Measurements from ENCODE around the gene MYH4. TPM values are rescaled to one million over a fixed set of nuclear protein-coding genes. Genes with fewer than 3 reads are reported as not detected.

MYH4 gene
- polyA plus RNA-seq, 1 donor from 2014 or later, result not detected

- no peak overlapping the region for H3K4me2 ChIP-seq (ENCODE audit: low read length)
- H3F3A ChIP-seq (ENCODE audit: insufficient read depth, low read length, poor library complexity, severe bottlenecking), result no peaks in the 10 kb centered on the region
- H3K79me2 ChIP-seq (replicated peaks; ENCODE audit: insufficient read depth, low read length), result no peaks in the 10 kb centered on the region
- H4K20me1 ChIP-seq (ENCODE audit: insufficient read depth), result no peaks in the 10 kb centered on the region
- no peak overlapping the region for H2AFZ ChIP-seq (ENCODE audit: low read depth, low read length)
- no peaks in the 10 kb centered on the region for H3K9me3 ChIP-seq (ENCODE audit: low read length)
- H3K9me2 ChIP-seq (ENCODE audit: insufficient read depth, low read length), result no peaks in the 10 kb centered on the region
- no peaks in the 10 kb centered on the region for H3K36me3 ChIP-seq (ENCODE audit: insufficient read depth, low read length)
- no peak overlapping the region for H3K9ac ChIP-seq (ENCODE audit: low read length)
- no peak for TF ChIP-seq REST (IDR thresholded peaks at IDR 0.05; ENCODE audit: borderline replicate concordance)
- TF ChIP-seq RAD21 (conservative IDR thresholded peaks at IDR 0.05), result no peak
- TF ChIP-seq EZH2 (IDR thresholded peaks at IDR 0.05; ENCODE audit: borderline replicate concordance, insufficient read depth, low read length, poor library complexity, severe bottlenecking), result no peak
- no peak for TF ChIP-seq CTCF (IDR thresholded peaks at IDR 0.05; ENCODE audit: poor library complexity, severe bottlenecking)
- no peak for TF ChIP-seq EP300 (conservative IDR thresholded peaks at IDR 0.05; ENCODE audit: poor library complexity, severe bottlenecking)
- TF ChIP-seq MXI1 (conservative IDR thresholded peaks at IDR 0.05; ENCODE audit: poor library complexity, severe bottlenecking), result no peak
- TF ChIP-seq SMC3 (conservative IDR thresholded peaks at IDR 0.05; ENCODE audit: poor library complexity), result no peak
- no peak for TF ChIP-seq TAF1 (IDR thresholded peaks at IDR 0.05; ENCODE audit: low read depth)
- no peak for TF ChIP-seq POLR2AphosphoS5 (IDR thresholded peaks at IDR 0.05)
- H3K27me3 ChIP-seq (ENCODE audit: insufficient read depth, low read depth, low read length), result no peaks in the 10 kb centered on the region
- H3K4me3 ChIP-seq (ENCODE audit: low read length), result no peak overlapping the region
- no peak overlapping the region for H3K27ac ChIP-seq (ENCODE audit: low read length)
These were observed 65.8 kb downstream of the MYH4 start for GRCh38 chr17:10403589-10403988.

- Histone ChIP-seq H3K4me2 (ENCODE audit: low read length) (no peak overlapping the region), H3K4me3 (ENCODE audit: low read length) (no peak overlapping the region), H3K27ac (ENCODE audit: low read length) (no peak overlapping the region), H3K9me3 (ENCODE audit: low read length) (no peaks in the 10 kb centered on the region), H3F3A (ENCODE audit: insufficient read depth, low read length, poor library complexity, severe bottlenecking) (peaks cover 3% of the 10 kb centered on the region), H2AFZ (ENCODE audit: low read depth, low read length) (no peak overlapping the region), H3K9ac (ENCODE audit: low read length) (no peak overlapping the region), H3K79me2 (replicated peaks; ENCODE audit: insufficient read depth, low read length) (no peaks in the 10 kb centered on the region), H3K9me2 (ENCODE audit: insufficient read depth, low read length) (no peaks in the 10 kb centered on the region), H4K20me1 (ENCODE audit: insufficient read depth) (no peaks in the 10 kb centered on the region), H3K36me3 (ENCODE audit: insufficient read depth, low read length) (no peaks in the 10 kb centered on the region), H3K27me3 (ENCODE audit: insufficient read depth, low read depth, low read length) (no peaks in the 10 kb centered on the region)
- TF ChIP-seq RAD21 (conservative IDR thresholded peaks at IDR 0.05) (no peak), CTCF (IDR thresholded peaks at IDR 0.05; ENCODE audit: poor library complexity, severe bottlenecking) (no peak), EZH2 (IDR thresholded peaks at IDR 0.05; ENCODE audit: borderline replicate concordance, insufficient read depth, low read length, poor library complexity, severe bottlenecking) (no peak), MXI1 (conservative IDR thresholded peaks at IDR 0.05; ENCODE audit: poor library complexity, severe bottlenecking) (no peak), POLR2AphosphoS5 (IDR thresholded peaks at IDR 0.05) (no peak), REST (IDR thresholded peaks at IDR 0.05; ENCODE audit: borderline replicate concordance) (no peak), SMC3 (conservative IDR thresholded peaks at IDR 0.05; ENCODE audit: poor library complexity) (no peak), EP300 (conservative IDR thresholded peaks at IDR 0.05; ENCODE audit: poor library complexity, severe bottlenecking) (no peak), TAF1 (IDR thresholded peaks at IDR 0.05; ENCODE audit: low read depth) (no peak)
These were observed 71.0 kb downstream of the MYH4 start for GRCh38 chr17:10398352-10398751.
